PC-3 (cell line): ENCODE results near the gene ILDR1.

Source experiments
- CTCF ChIP-seq: fragments of 300-600 bp; sonication (generic); conservative IDR thresholded peaks from 2 replicates; pipeline ENCODE4 v1.5.1; 2017; ENCODE audit warnings: antibody characterized with exemption, low read depth, mild to moderate bottlenecking, low read length
- EZH2 ChIP-seq: fragments of 300-600 bp; sonication (generic); IDR thresholded peaks from one replicate; pipeline ENCODE4 v1.6.1; 2017; ENCODE audit warnings: antibody characterized with exemption, mild to moderate bottlenecking, low read length; ENCODE audit not compliant: unreplicated experiment
- EZH2phosphoT487 ChIP-seq: fragments of 300-600 bp; sonication (generic); IDR thresholded peaks from 2 replicates; pipeline ENCODE4 v1.6.1; 2018; ENCODE audit warnings: mild to moderate bottlenecking, antibody characterized with exemption, low read length, borderline replicate concordance

GRCh38 chr3:122003606-122004005, 18.4 kb downstream of the ILDR1 start:
- TF ChIP-seq CTCF (no peak), EZH2phosphoT487 (no peak), EZH2 (no peak)
